PC-9 (cell line): ENCODE data around the gene ACKR2. TPM values are rescaled to one million over a fixed set of nuclear protein-coding genes. Genes with fewer than 3 reads are reported as not detected.

ENCODE experiments used
- BruUV-seq: library from RNA; stranded (reverse); fragments of 400-500 nt; replicated peaks from 2 replicates; lab custom pipeline; 2021; lab: Mats Ljungman, UMichigan
- CTCF ChIA-PET: fragments of 300-600 bp; sonication (Branson Sonifier 250); formaldehyde crosslinking; loops from one replicate; lab custom pipeline; 2022; ENCODE audit warnings: antibody characterized with exemption; lab: Charles Lee
- POLR2A ChIA-PET: fragments of 300-600 bp; sonication (Branson Sonifier 250); formaldehyde crosslinking; loops from one replicate; lab custom pipeline; 2022; ENCODE audit warnings: antibody characterized with exemption; ENCODE audit not compliant: unreplicated experiment; lab: Charles Lee
- DNase-seq, 2 experiments: peaks; one replicate each; pipeline versions ENCODE4 v3.0.0 to v3.0.0-alpha.2; 2015 to 2022; ENCODE audit warnings: mixed read lengths in 1 of 2
- H2AFZ ChIP-seq: fragments of 200-600 bp; sonication (generic); 2 replicates; pipeline ENCODE4 v1.8.1; 2017; ENCODE audit warnings: antibody characterized with exemption
- H3F3A ChIP-seq: fragments of 200-600 bp; sonication (generic); 2 replicates; pipeline ENCODE4 v1.8.1; 2017; ENCODE audit warnings: antibody characterized with exemption, mild to moderate bottlenecking, low read depth; ENCODE audit not compliant: insufficient read depth
- H3K27ac ChIP-seq: fragments of 200-600 bp; sonication (generic); 2 replicates; pipeline ENCODE4 v1.6.1; 2016; ENCODE audit warnings: mixed run types
- H3K27me3 ChIP-seq: fragments of 200-600 bp; sonication (generic); 2 replicates; pipeline ENCODE4 v1.6.1; 2016; ENCODE audit warnings: low read depth, mixed run types; ENCODE audit not compliant: insufficient read depth
- H3K36me3 ChIP-seq: fragments of 200-600 bp; sonication (generic); 2 replicates; pipeline ENCODE4 v1.6.1; 2016; ENCODE audit warnings: low read depth, mixed run types
- H3K4me1 ChIP-seq: fragments of 200-600 bp; sonication (generic); replicated peaks from 2 replicates; pipeline ENCODE4 v1.6.1; 2016; ENCODE audit warnings: mixed run types; ENCODE audit not compliant: insufficient read depth
- H3K4me2 ChIP-seq: fragments of 200-600 bp; sonication (generic); 2 replicates; pipeline ENCODE4 v1.6.1; 2017; ENCODE audit warnings: mixed run types
- H3K4me3 ChIP-seq: fragments of 200-600 bp; sonication (generic); 2 replicates; pipeline ENCODE4 v1.6.1; 2016; ENCODE audit warnings: mixed run types
- H3K79me2 ChIP-seq: fragments of 200-600 bp; sonication (generic); 2 replicates; pipeline ENCODE4 v1.6.1; 2017; ENCODE audit warnings: low read depth, mixed run types
- H3K9me2 ChIP-seq: fragments of 200-600 bp; sonication (generic); 2 replicates; pipeline ENCODE4 v1.8.1; 2017; ENCODE audit warnings: mild to moderate bottlenecking; ENCODE audit not compliant: insufficient read depth
- H3K9me3 ChIP-seq: fragments of 200-600 bp; sonication (generic); 2 replicates; pipeline ENCODE4 v1.8.1; 2016; ENCODE audit warnings: low read depth; ENCODE audit not compliant: insufficient read depth
- H4K20me1 ChIP-seq: fragments of 200-600 bp; sonication (generic); 2 replicates; pipeline ENCODE4 v1.8.1; 2017; ENCODE audit not compliant: insufficient read depth
- EZH2 ChIP-seq: fragments of 200-600 bp; sonication (generic); IDR thresholded peaks from 2 replicates; pipeline ENCODE4 v1.8.0; 2017; ENCODE audit warnings: antibody characterized with exemption, low read depth
- intact Hi-C: fragments of 100-400 bp; cut with micrococcal nuclease; formaldehyde crosslinking; loops from one replicate; pipeline ENCODE4 v1.10.0; 2022; ENCODE audit not compliant: unreplicated experiment
- total RNA-seq: library from RNA; stranded (reverse); gene quantifications from 2 replicates; pipeline ENCODE4 v1.2.3, GENCODE V29; 2021
- TF ChIP-seq, protein P1 (sequence below): fragments of 200-600 bp; sonication (generic); conservative IDR thresholded peaks from 2 replicates; pipeline ENCODE4 v1.6.1; 2017; ENCODE audit warnings: mixed run types, antibody characterized with exemption, mild to moderate bottlenecking, moderate library complexity

Gene ACKR2
- total RNA-seq, 1 experiment from 2014 or later = 2.9 TPM

DNA sequence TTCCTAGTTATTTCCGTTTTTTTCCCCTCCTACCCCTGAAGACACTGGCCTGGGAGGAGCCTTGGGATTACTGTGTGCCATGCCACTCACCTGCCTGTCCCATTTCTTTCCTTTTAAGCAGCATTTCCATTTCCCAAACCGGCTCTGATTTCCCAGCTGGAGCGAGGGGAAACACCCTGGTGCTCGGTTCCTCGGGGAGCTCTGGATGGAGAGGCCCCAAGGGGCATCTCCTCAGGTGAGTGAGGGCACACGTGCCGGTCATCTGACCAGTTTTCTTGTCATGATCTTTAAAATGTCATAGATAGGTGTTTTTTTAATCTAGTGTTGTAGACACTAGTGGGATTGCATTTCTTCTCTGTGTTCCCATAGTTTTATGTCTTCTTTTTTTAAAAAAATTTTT is 99.4 kb downstream of the ACKR2 start:
- POLR2A ChIA-PET = no interaction called here
- no peak overlapping the region for H3K4me3 ChIP-seq

DNA sequence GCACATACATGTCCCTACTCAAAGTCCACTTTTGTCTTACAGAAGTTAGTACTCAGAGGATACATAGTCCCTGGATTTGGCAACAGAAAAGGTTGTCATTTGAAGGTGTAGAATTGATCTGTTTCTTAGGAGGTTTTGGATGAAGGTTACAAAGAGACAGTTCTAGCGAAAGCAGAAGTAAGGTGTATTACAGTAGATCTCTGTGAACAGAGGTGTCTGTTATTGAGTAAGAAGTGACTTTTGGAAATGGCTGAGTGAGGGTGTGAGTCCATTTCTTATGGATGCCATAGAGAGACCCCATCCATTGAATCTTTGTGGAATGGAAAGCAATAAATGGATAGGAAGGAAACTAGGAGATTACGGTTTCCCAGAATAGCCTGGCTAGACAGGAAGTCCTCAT is 102.3 kb downstream of the ACKR2 start:
- Histone ChIP-seq H3K36me3 (peaks cover 3% of the 10 kb centered on the region; the same call in 1 of the 2 replicates), H3F3A (no peaks in the 10 kb centered on the region), H3K79me2 (no peaks in the 10 kb centered on the region), H3K27me3 (no peaks in the 10 kb centered on the region), H3K27ac (no peak overlapping the region), H3K4me2 (no peak overlapping the region), H2AFZ (no peak overlapping the region), H3K9me2 (no peaks in the 10 kb centered on the region), H4K20me1 (no peaks in the 10 kb centered on the region), H3K4me1 (no peaks in the 10 kb centered on the region), H3K9me3 (peaks cover 23% of the 10 kb centered on the region), H3K4me3 (no peak overlapping the region)
- BruUV-seq = no TSS peak
- ChIA-PET CTCF (no interaction called here), POLR2A (no interaction called here)
- intact Hi-C loops = no loop called here
- no peak for TF ChIP-seq EZH2
- TF ChIP-seq, protein P1, sequence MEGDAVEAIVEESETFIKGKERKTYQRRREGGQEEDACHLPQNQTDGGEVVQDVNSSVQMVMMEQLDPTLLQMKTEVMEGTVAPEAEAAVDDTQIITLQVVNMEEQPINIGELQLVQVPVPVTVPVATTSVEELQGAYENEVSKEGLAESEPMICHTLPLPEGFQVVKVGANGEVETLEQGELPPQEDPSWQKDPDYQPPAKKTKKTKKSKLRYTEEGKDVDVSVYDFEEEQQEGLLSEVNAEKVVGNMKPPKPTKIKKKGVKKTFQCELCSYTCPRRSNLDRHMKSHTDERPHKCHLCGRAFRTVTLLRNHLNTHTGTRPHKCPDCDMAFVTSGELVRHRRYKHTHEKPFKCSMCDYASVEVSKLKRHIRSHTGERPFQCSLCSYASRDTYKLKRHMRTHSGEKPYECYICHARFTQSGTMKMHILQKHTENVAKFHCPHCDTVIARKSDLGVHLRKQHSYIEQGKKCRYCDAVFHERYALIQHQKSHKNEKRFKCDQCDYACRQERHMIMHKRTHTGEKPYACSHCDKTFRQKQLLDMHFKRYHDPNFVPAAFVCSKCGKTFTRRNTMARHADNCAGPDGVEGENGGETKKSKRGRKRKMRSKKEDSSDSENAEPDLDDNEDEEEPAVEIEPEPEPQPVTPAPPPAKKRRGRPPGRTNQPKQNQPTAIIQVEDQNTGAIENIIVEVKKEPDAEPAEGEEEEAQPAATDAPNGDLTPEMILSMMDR = no peak
- DNase-seq = no peak

More for the DNA sequence above, 99.4 kb downstream of the ACKR2 start:
- no peaks in the 10 kb centered on the region for H3K36me3 ChIP-seq
- H3K9me3 ChIP-seq = peaks cover 9% of the 10 kb centered on the region
- no TSS peak for BruUV-seq
- H3K9me2 ChIP-seq = no peaks in the 10 kb centered on the region
- H3K79me2 ChIP-seq = no peaks in the 10 kb centered on the region
- H3F3A ChIP-seq = no peaks in the 10 kb centered on the region
- intact Hi-C loops = no loop called here
- no peaks in the 10 kb centered on the region for H3K27me3 ChIP-seq
- TF ChIP-seq, protein P1 = no peak
- TF ChIP-seq EZH2 = no peak
- no peaks in the 10 kb centered on the region for H3K4me1 ChIP-seq
- no peak overlapping the region for H3K4me2 ChIP-seq
- no peaks in the 10 kb centered on the region for H4K20me1 ChIP-seq
- no peak overlapping the region for H2AFZ ChIP-seq
- H3K27ac ChIP-seq = no peak overlapping the region
- CTCF ChIA-PET = no interaction called here
- no peak for DNase-seq

DNA sequence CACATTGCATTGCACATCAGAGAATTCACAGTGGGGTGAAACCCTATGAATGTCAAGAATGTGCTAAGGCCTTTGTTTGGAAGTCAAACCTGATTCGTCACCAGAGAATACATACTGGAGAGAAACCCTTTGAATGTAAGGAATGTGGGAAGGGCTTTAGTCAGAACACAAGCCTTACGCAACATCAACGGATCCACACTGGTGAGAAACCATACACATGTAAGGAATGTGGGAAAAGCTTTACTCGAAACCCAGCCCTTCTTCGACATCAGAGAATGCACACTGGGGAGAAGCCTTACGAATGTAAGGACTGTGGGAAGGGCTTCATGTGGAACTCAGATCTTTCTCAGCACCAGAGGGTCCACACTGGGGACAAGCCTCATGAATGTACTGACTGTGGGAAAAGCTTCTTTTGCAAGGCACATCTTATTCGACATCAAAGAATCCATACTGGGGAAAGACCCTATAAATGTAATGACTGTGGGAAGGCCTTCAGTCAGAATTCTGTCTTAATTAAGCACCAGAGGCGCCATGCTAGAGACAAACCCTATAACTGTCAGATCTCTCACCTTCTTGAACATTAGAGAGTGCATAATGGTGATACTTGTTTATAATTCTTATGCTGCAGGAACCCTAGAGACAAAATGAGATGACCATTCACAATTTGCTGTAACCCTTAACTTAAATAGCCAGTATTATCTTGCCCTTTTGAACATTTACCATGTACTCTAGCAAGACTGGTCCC is 105.7 kb downstream of the ACKR2 start:
- POLR2A ChIA-PET = no interaction called here
- Histone ChIP-seq H3F3A (no peaks in the 10 kb centered on the region), H3K4me1 (no peaks in the 10 kb centered on the region), H3K79me2 (no peaks in the 10 kb centered on the region), H3K36me3 (peaks cover 3% of the 10 kb centered on the region; the same call in 1 of the 2 replicates), H3K27ac (no peak overlapping the region), H3K4me2 (no peak overlapping the region), H3K9me2 (no peaks in the 10 kb centered on the region), H3K4me3 (no peak overlapping the region), H3K27me3 (no peaks in the 10 kb centered on the region), H3K9me3 (peaks cover 23% of the 10 kb centered on the region), H4K20me1 (no peaks in the 10 kb centered on the region), H2AFZ (no peak overlapping the region)
- no peak for DNase-seq
- TF ChIP-seq, protein P1 = no peak
- TF ChIP-seq EZH2 = no peak
- intact Hi-C loops = no loop called here
- BruUV-seq = no TSS peak
- CTCF ChIA-PET = no interaction called here

Other genes starting within 250 kb of the ACKR2 start
- gene SEC22C, start 227.5 kb upstream of the ACKR2 start, total RNA-seq = 38.1 and 42.4 TPM in 2 replicates
- 28.8 and 34.5 TPM in 2 replicates for gene SS18L2, start 218.6 kb upstream of the ACKR2 start, total RNA-seq
- 66.0 and 70.5 TPM in 2 replicates for gene NKTR, start 208.8 kb upstream of the ACKR2 start, total RNA-seq
- gene ZBTB47, start 155.7 kb upstream of the ACKR2 start, total RNA-seq = 8.1 and 9.6 TPM in 2 replicates
- not detected in 2 replicates for gene KLHL40, start 123.9 kb upstream of the ACKR2 start, total RNA-seq
- not detected in 2 replicates for gene HHATL, start 106.6 kb upstream of the ACKR2 start, total RNA-seq
- gene CCDC13, start 36.2 kb upstream of the ACKR2 start, total RNA-seq = 0.41 TPM in 1 of 2 replicates, not detected in the other
- gene HIGD1A, start 5.0 kb upstream of the ACKR2 start, total RNA-seq = 48.2 and 69.7 TPM in 2 replicates
- gene CYP8B1, start 66.4 kb downstream of the ACKR2 start, total RNA-seq = not detected in 2 replicates
- gene ZNF662, start 96.7 kb downstream of the ACKR2 start, total RNA-seq = 7.5 and 9.2 TPM in 2 replicates
- gene GASK1A, start 169.9 kb downstream of the ACKR2 start, total RNA-seq = not detected in 2 replicates